Neural cell (in vitro differentiated cells): ENCODE results near the gene SLC6A11. TPM values are rescaled to one million over a fixed set of nuclear protein-coding genes. Genes with fewer than 3 reads are reported as not detected.

Experiments used
- H2AFZ ChIP-seq: fragments of 200-600, 300-800 bp; sonication (generic), shearing (Covaris generic); 2 replicates; pipeline ENCODE4 v1.6.0; 2014; ENCODE audit warnings: low read depth, mild to moderate bottlenecking, antibody characterized with exemption, low read length, moderate library complexity
- H3F3A ChIP-seq: fragments of 200-600 bp; shearing (Covaris generic); 2 replicates; pipeline ENCODE4 v1.6.1; 2016; ENCODE audit warnings: mild to moderate bottlenecking, moderate library complexity, mixed read lengths, antibody characterized with exemption, low read length; ENCODE audit not compliant: insufficient read depth, poor library complexity, severe bottlenecking
- H3K27ac ChIP-seq: fragments of 200-600, 300-800 bp; sonication (generic), shearing (Covaris generic); 2 replicates; pipeline ENCODE4 v1.5.1; 2014; ENCODE audit warnings: mild to moderate bottlenecking, low read length, moderate library complexity
- H3K27me3 ChIP-seq: fragments of 300-800, 200-600 bp; sonication (generic), shearing (Covaris generic); 2 replicates; pipeline ENCODE4 v1.6.0; 2014; ENCODE audit warnings: mild to moderate bottlenecking, low read depth, low read length, moderate library complexity; ENCODE audit not compliant: insufficient read depth
- H3K36me3 ChIP-seq: fragments of 300-800, 200-600 bp; sonication (generic), shearing (Covaris generic); 2 replicates; pipeline ENCODE4 v1.5.1; 2014; ENCODE audit warnings: mild to moderate bottlenecking, antibody characterized with exemption, low read length, moderate library complexity; ENCODE audit not compliant: insufficient read depth
- H3K4me2 ChIP-seq: fragments of 300-800, 200-600 bp; sonication (generic), shearing (Covaris generic); 2 replicates; pipeline ENCODE4 v1.6.0; 2014; ENCODE audit warnings: mild to moderate bottlenecking, low read length
- H3K4me3 ChIP-seq: fragments of 300-800, 200-600 bp; sonication (generic), shearing (Covaris generic); 2 replicates; pipeline ENCODE4 v1.5.1; 2014; ENCODE audit warnings: mild to moderate bottlenecking, low read length, moderate library complexity
- H3K79me2 ChIP-seq: fragments of 200-600 bp; shearing (Covaris generic); replicated peaks from 2 replicates; pipeline ENCODE4 v1.6.0; 2014; ENCODE audit warnings: mild to moderate bottlenecking, low read length, moderate library complexity; ENCODE audit not compliant: insufficient read depth
- H3K9ac ChIP-seq: fragments of 300-800, 200-600 bp; sonication (generic), shearing (Covaris generic); 2 replicates; pipeline ENCODE4 v1.6.1; 2016; ENCODE audit warnings: mild to moderate bottlenecking, low read length, mixed read lengths
- H3K9me2 ChIP-seq: fragments of 200-600 bp; shearing (Covaris generic); 2 replicates; pipeline ENCODE4 v1.6.1; 2016; ENCODE audit warnings: mild to moderate bottlenecking, low read length, mixed read lengths; ENCODE audit not compliant: insufficient read depth
- H3K9me3 ChIP-seq: fragments of 200-600, 300-800 bp; sonication (generic), shearing (Covaris generic); 2 replicates; pipeline ENCODE4 v1.6.1; 2016; ENCODE audit warnings: mild to moderate bottlenecking, mixed run types, low read length, moderate library complexity, mixed read lengths
- H4K20me1 ChIP-seq: fragments of 200-600 bp; shearing (Covaris generic); 2 replicates; pipeline ENCODE4 v1.6.1; 2016; ENCODE audit warnings: mild to moderate bottlenecking, mixed run types; ENCODE audit not compliant: insufficient read depth
- EP300 ChIP-seq: fragments of 450-650 bp; conservative IDR thresholded peaks from 2 replicates; pipeline ENCODE4 v1.6.1; 2014; ENCODE audit warnings: antibody characterized with exemption, mild to moderate bottlenecking, moderate library complexity; ENCODE audit not compliant: poor library complexity, severe bottlenecking
- EZH2 ChIP-seq: fragments of 200-600, 300-800 bp; shearing (Covaris generic), sonication (generic); IDR thresholded peaks from 2 replicates; pipeline ENCODE4 v1.6.1; 2014; ENCODE audit warnings: antibody characterized with exemption, low read length, borderline replicate concordance, mild to moderate bottlenecking; ENCODE audit not compliant: insufficient read depth, poor library complexity, severe bottlenecking
- MXI1 ChIP-seq: fragments of 450-650 bp; conservative IDR thresholded peaks from 2 replicates; pipeline ENCODE4 v1.6.1; 2014; ENCODE audit warnings: antibody characterized with exemption, mild to moderate bottlenecking; ENCODE audit not compliant: poor library complexity, severe bottlenecking
- POLR2AphosphoS5 ChIP-seq: IDR thresholded peaks from 2 replicates; pipeline ENCODE4 v1.6.1; 2012
- RAD21 ChIP-seq: fragments of 450-650 bp; conservative IDR thresholded peaks from 2 replicates; pipeline ENCODE4 v1.6.1; 2014; ENCODE audit warnings: antibody characterized with exemption, mild to moderate bottlenecking, moderate library complexity
- SMC3 ChIP-seq: fragments of 450-650 bp; conservative IDR thresholded peaks from 2 replicates; pipeline ENCODE4 v1.6.1; 2014; ENCODE audit warnings: antibody characterized with exemption, mild to moderate bottlenecking, moderate library complexity; ENCODE audit not compliant: poor library complexity
- TAF1 ChIP-seq: IDR thresholded peaks from 2 replicates; pipeline ENCODE4 v1.6.1; 2012; ENCODE audit warnings: low read depth
- polyA plus RNA-seq: library from polyadenylated mRNA; depleted of rRNA; stranded (reverse); fragments of >200 nt; gene quantifications from 2 replicates; pipeline ENCODE4 v1.2.3, GENCODE V29; 2014
- TF ChIP-seq, protein P1 (sequence below): fragments of 450-650 bp; IDR thresholded peaks from 2 replicates; pipeline ENCODE4 v1.5.1; 2014; ENCODE audit warnings: antibody characterized with exemption, mild to moderate bottlenecking, moderate library complexity; ENCODE audit not compliant: poor library complexity, severe bottlenecking
- TF ChIP-seq, protein P2 (sequence below): IDR thresholded peaks from 2 replicates; pipeline ENCODE4 v1.6.1; 2012; ENCODE audit warnings: borderline replicate concordance

SLC6A11 gene
- polyA plus RNA-seq, 1 donor from 2014 or later, result 4.2 TPM

DNA sequence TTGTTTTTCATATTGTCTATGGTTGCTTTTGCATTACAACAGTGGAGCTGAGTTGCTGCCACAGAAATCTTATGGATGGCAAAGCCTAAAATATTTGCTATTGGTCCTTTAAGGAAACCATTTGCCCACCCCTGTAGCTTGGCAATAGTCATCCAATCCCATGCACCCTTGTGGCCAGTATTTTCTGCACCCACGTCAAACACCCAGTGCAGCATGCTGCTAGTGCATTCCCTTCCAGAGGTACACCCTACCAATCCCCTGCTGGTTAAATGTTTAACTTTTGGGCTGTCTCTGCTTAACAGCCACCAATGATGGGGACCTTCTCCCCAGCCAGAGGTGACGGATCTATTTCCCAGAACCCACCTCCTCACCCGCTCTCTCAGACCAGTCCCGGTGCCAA is 23.8 kb upstream of the SLC6A11 start:
- H3K9me3 ChIP-seq, result no peaks in the 10 kb centered on the region
- no peaks in the 10 kb centered on the region for H3K79me2 ChIP-seq
- H3K27ac ChIP-seq, result no peak overlapping the region
- no peaks in the 10 kb centered on the region for H3F3A ChIP-seq
- H3K4me2 ChIP-seq, result no peak overlapping the region
- H3K9ac ChIP-seq, result no peak overlapping the region
- H3K27me3 ChIP-seq, result no peaks in the 10 kb centered on the region
- H2AFZ ChIP-seq, result no peak overlapping the region
- H3K9me2 ChIP-seq, result no peaks in the 10 kb centered on the region
- H3K4me3 ChIP-seq, result no peak overlapping the region
- H3K36me3 ChIP-seq, result no peaks in the 10 kb centered on the region
- no peaks in the 10 kb centered on the region for H4K20me1 ChIP-seq
- no peak for TF ChIP-seq SMC3
- TF ChIP-seq POLR2AphosphoS5, result no peak
- TF ChIP-seq TAF1, result no peak
- no peak for TF ChIP-seq RAD21
- no peak for TF ChIP-seq EZH2
- TF ChIP-seq EP300, result no peak
- TF ChIP-seq MXI1, result no peak
- TF ChIP-seq, protein P1, sequence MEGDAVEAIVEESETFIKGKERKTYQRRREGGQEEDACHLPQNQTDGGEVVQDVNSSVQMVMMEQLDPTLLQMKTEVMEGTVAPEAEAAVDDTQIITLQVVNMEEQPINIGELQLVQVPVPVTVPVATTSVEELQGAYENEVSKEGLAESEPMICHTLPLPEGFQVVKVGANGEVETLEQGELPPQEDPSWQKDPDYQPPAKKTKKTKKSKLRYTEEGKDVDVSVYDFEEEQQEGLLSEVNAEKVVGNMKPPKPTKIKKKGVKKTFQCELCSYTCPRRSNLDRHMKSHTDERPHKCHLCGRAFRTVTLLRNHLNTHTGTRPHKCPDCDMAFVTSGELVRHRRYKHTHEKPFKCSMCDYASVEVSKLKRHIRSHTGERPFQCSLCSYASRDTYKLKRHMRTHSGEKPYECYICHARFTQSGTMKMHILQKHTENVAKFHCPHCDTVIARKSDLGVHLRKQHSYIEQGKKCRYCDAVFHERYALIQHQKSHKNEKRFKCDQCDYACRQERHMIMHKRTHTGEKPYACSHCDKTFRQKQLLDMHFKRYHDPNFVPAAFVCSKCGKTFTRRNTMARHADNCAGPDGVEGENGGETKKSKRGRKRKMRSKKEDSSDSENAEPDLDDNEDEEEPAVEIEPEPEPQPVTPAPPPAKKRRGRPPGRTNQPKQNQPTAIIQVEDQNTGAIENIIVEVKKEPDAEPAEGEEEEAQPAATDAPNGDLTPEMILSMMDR, result no peak
- TF ChIP-seq, protein P2, sequence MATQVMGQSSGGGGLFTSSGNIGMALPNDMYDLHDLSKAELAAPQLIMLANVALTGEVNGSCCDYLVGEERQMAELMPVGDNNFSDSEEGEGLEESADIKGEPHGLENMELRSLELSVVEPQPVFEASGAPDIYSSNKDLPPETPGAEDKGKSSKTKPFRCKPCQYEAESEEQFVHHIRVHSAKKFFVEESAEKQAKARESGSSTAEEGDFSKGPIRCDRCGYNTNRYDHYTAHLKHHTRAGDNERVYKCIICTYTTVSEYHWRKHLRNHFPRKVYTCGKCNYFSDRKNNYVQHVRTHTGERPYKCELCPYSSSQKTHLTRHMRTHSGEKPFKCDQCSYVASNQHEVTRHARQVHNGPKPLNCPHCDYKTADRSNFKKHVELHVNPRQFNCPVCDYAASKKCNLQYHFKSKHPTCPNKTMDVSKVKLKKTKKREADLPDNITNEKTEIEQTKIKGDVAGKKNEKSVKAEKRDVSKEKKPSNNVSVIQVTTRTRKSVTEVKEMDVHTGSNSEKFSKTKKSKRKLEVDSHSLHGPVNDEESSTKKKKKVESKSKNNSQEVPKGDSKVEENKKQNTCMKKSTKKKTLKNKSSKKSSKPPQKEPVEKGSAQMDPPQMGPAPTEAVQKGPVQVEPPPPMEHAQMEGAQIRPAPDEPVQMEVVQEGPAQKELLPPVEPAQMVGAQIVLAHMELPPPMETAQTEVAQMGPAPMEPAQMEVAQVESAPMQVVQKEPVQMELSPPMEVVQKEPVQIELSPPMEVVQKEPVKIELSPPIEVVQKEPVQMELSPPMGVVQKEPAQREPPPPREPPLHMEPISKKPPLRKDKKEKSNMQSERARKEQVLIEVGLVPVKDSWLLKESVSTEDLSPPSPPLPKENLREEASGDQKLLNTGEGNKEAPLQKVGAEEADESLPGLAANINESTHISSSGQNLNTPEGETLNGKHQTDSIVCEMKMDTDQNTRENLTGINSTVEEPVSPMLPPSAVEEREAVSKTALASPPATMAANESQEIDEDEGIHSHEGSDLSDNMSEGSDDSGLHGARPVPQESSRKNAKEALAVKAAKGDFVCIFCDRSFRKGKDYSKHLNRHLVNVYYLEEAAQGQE, result no peak

DNA sequence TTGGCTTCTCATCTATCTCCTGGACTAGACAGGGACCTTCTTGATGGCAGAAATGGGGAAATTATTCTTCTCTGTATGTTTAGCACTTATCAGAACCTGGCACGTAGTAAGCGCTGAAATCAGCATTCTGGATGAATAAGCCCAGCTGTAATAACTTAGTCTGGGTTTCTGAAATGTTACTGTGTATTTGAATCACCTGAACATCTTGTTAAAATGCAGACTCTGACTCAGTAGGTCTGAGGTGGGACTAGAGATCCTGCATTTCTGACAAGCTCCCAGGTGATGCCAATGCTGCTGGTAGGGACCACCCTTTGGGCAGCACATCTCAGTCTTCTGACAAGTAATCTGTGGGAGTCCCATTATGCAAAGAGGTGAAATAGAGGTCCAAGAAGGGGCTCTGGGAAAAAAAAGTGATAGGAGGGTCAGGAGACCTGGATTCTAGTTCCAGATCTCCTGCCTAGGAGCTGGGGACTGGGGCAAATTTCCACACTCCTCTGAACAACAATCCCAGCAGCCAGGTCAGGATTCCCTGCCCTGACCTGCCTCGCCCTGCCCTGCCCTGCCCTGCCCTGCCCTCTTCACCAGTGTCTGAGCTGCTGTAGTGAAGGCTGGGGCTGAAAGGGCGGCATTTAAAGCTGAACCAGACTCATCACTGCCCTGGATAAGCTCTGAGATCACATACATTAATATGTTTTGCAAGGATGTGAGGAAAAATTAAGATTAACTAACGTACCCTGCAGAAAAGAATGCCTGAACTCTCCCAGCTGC is 17.2 kb upstream of the SLC6A11 start:
- Histone ChIP-seq H4K20me1 (no peaks in the 10 kb centered on the region), H3K27ac (no peak overlapping the region), H3K4me2 (no peak overlapping the region), H3K9ac (no peak overlapping the region), H3K9me2 (no peaks in the 10 kb centered on the region), H3K79me2 (no peaks in the 10 kb centered on the region), H2AFZ (no peak overlapping the region), H3K9me3 (no peaks in the 10 kb centered on the region), H3K27me3 (no peaks in the 10 kb centered on the region), H3K36me3 (no peaks in the 10 kb centered on the region), H3K4me3 (no peak overlapping the region), H3F3A (no peaks in the 10 kb centered on the region)
- TF ChIP-seq EP300 (no peak), RAD21 (no peak), POLR2AphosphoS5 (no peak), MXI1 (no peak), SMC3 (no peak), TAF1 (no peak), EZH2 (no peak)
- TF ChIP-seq, protein P1, result no peak
- TF ChIP-seq, protein P2, result no peak
